ENCODE data around the gene OSGIN1.

Gene OSGIN1

DNA sequence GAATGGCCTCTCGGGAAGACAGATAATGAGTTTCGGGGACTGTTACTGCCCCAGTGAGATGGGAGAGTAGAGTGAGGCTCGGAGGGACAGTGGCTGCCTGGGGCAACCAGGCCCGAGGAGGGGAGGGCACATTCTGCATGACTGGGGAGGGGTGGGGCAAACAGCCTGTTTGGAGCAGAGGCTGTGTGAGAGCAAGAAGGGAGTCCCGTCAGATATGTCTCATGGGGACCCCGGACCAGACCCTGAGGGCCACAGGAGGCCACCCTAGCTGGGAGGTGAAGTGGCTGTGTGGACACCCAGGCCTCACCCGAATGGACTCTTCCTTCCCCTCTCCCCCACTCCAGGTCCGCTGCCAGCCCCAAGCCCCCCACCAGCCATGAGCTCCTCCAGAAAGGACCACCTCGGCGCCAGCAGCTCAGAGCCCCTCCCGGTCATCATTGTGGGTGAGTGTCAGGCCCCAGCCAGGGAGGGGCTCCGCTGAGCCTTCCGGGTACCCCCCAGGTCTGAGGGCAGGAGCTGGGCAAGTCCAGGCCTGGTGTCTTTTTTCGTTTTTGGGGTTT lies 4.3 kb downstream of the OSGIN1 start:
- DNase-seq (ENCODE audit: low read depth) = no peak

DNA sequence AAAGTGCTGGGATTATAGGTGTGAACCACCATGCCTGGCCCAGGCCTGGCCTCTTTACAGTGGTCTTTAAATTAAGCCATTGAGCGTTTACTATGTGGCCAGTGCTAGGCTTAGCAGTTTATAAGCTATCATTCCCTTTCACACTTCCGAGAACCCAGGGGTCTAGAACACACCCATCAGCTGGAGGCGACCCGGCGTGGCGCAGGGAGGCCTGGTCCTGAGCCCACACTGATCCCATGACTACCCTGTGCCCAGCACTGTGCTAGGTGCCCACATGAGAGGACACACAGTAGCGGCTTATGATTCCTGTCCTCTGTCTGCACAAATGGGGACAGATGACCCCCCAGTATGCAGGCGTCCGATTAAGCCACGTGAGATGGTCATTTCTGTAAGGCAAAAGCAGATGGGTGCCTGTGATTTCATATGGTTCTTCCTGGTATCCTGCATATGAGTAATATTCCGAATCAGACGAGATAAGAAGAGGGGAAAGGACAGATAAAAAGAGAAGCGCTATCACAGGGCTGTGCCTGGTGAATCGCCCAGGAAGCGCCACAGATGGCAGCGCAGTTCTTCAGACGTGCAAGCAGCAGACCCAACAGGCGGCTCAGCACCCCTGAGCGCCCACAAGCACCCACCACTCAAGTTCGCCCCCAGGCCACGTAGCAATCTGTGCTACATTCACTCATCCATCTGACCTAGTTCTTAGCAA lies 5.3 kb downstream of the OSGIN1 start:
- no peak for DNase-seq (ENCODE audit: low read depth)

DNA sequence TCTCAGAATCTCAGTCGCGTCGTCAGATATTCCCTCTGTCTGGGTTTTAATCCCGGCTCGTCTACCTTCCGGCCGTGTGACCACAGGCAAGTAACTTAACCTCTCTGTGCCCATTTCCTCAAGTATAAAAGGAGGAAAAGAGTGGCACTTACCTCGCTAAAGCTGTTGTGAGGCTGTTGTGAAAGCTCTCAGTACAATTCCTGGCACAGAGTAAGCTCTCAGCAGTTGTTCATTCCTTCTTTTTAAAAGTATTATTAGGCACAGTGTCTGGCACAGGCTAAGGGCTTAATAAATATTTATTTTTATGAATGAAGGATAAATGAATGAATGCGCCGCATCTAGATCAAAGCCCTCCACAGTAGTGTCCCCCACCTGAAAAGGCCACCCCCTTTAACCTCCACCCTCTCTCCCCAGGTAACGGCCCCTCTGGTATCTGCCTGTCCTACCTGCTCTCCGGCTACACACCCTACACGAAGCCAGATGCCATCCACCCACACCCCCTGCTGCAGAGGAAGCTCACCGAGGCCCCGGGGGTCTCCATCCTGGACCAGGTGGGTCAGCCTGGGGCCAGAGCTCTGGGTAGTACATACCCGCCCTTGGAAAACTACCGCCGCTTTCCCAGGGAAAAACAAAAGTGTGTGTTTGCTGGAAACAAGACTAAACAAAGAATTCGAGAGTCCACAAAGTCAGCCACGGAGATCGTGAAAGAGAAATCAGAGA lies 6.0 kb downstream of the OSGIN1 start:
- no peak for DNase-seq (ENCODE audit: low read depth)

DNA sequence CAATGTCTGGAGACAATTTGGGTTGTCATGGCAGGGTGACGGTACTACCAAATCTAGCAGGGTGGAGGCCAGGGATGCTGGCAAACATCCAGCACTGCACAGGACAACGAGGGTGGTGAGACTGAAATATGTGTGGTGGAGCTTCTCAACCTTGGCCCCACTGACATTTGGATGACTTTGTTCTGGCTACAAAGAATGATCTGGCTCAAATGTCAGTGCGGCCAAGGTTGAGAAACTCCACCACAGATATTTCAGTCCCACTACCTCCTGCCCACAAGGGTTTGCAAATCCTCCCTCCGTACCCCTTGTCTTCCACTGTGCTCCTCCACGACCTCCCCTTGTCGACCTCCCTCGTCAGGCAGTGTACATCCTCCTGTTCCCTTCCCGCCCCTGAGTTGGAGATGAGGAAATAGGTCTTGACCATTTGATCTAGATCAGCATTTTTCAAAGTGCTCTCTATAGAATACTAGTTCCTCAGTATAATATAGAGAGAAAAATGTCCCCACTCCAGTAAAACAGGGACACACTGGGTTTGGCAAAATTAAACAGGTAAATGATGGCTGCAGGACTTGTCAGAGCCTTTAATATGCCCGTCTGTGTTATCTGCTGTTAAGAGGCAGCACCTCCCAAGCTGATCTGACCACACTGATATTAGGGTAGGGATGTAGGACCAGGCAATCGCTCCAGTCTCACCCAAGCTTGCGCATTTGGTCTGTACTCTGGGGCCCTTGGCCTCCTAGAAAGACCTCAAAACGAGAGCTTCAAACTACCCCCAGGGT lies 6.8 kb downstream of the OSGIN1 start:
- no peak for DNase-seq (ENCODE audit: low read depth)

DNA sequence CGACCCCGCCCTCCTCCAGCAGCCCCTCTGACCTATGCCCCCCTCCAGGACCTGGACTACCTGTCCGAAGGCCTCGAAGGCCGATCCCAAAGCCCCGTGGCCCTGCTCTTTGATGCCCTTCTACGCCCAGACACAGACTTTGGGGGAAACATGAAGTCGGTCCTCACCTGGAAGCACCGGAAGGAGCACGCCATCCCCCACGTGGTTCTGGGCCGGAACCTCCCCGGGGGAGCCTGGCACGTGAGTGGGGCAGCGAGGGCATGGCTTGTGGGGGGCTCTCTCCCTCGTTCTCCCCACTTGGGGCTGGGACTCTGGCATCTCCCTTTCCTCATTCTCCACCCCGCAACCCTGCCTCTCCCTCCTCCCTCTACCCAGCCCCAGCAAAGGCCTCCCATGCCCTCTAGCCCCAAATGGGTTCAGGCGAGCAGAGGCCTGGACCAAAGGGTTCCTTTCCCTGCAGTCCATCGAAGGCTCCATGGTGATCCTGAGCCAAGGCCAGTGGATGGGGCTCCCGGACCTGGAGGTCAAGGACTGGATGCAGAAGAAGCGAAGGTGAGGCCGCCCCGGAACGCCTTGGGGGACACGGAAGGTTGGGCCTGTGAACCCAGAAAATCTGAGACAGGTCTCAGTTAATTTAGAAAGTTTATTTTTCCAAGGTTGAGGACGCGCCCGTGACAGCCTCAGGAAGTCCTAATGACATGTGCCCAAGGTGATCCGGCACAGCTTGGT lies 7.6 kb downstream of the OSGIN1 start:
- DNase-seq (ENCODE audit: low read depth) = no peak

DNA sequence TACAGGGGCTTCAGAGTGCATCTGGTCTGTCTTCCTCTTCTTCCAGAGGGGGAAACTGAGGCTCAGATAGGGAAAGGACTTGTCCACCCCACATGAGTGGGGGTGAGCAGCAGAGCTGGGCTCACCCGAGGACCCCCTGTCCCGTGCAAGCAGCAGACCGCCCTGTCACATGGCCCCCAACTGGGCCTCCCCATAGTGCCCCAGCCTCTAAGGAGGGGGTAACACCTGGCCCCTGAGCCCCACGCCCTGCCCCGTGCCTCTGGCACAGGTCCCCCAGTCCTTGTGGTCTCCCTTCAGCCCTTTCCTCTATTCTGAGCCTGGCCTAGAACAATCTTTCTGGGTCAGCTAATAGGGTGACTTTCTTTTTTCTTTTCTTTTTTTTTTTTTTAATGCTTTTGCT lies 8.6 kb downstream of the OSGIN1 start:
- DNase-seq (ENCODE audit: low read depth) = no peak

DNA sequence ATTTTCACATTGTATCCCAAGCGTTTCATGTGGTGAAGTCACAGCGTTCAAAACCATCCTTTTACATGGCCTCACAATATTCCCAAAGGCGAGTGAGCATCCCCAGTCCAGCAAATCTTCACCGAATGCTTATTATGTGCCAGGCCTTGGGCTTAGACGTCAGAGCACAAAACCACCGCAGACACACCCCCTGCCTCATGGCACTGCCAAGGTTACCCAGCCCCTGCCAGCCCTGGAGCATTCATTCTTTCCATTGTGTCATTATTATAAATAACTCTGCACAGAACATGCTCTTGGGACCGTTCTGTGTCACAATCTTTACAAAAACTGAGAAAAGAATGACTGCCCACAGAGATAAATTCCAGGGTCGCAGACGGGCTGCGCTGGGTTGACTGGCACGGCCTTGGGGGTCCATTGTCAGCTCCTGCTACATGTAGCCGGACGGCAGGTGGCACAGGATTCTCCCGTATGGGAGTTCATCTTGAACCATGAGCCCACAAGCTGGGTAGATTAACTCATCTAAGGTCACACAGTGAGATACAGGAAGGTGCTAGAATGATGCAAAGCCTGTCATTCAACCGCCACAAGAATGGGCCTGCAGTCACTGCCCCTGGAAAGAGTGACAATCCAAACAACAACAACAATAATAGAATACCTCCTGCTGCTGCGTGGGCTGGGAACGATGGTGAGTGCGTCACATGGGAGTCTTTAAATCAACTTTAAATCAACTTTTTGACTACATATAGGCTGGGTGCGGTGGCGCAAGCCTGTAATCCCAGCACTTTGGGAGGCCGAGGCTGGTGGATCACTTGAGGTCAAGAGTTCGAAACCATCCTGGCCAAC lies 10.5 kb downstream of the OSGIN1 start:
- no peak for DNase-seq (ENCODE audit: low read depth)

DNA sequence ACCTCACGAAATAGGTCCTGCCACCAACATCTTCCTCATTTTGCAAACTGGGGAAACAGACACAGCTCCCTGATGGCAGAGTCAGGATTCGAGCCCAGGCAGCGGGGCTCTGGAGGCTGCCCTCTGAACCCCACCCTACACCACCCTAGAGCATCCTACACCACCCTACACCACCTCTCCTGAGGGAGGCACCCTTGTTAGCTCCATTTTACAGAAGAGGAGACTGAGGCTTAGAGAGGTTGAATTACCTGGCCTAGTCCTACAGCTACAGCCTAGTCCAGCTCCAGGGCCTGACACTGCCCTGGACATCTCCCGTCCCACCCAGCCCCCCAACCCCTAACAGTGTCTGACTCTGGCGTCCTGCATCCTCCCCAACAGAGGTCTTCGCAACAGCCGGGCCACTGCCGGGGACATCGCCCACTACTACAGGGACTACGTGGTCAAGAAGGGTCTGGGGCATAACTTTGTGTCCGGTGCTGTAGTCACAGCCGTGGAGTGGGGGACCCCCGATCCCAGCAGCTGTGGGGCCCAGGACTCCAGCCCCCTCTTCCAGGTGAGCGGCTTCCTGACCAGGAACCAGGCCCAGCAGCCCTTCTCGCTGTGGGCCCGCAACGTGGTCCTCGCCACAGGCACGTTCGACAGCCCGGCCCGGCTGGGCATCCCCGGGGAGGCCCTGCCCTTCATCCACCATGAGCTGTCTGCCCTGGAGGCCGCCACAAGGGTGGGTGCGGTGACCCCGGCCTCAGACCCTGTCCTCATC lies 11.8 kb downstream of the OSGIN1 start:
- no peak for DNase-seq (ENCODE audit: low read depth)

DNA sequence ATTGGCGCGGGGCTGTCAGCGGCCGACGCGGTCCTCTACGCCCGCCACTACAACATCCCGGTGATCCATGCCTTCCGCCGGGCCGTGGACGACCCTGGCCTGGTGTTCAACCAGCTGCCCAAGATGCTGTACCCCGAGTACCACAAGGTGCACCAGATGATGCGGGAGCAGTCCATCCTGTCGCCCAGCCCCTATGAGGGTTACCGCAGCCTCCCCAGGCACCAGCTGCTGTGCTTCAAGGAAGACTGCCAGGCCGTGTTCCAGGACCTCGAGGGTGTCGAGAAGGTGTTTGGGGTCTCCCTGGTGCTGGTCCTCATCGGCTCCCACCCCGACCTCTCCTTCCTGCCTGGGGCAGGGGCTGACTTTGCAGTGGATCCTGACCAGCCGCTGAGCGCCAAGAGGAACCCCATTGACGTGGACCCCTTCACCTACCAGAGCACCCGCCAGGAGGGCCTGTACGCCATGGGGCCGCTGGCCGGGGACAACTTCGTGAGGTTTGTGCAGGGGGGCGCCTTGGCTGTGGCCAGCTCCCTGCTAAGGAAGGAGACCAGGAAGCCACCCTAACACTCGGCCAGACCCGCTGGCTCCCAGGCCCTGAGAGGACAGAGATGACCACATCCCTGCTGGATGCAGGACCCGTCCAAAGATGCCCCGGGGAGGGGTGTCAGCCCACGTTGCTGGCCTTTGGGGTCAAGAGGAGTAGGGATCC lies 12.6 kb downstream of the OSGIN1 start:
- no peak for DNase-seq (ENCODE audit: low read depth)

DNA sequence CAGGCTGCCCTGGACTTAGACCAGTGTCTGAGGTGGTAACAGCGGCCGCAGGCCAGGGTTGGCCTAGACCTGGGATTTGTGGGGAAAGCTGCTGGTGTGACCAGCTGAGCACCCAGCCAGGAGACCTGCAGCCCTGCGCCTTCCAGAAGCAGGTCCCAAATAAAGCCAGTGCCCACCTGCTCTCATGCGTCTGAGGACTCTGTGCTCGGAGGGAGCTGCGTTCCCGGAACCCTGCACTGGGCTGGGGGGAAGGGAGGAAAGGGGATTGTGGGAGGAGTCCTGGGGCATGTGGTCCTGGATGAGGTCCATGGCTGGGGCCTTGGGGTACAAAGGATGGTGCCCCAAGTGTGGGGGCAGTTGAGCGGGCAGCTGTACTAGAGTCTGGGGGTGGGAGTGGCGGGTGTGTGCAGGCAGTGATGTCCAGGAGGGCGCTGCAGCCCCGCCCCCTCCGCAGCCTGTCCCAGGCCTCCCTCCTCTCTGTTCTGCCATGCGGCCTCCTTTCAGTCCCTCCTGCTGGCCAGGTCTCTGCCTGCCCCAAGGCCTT lies 13.2 kb downstream of the OSGIN1 start:
- DNase-seq (ENCODE audit: low read depth) = no peak

DNA sequence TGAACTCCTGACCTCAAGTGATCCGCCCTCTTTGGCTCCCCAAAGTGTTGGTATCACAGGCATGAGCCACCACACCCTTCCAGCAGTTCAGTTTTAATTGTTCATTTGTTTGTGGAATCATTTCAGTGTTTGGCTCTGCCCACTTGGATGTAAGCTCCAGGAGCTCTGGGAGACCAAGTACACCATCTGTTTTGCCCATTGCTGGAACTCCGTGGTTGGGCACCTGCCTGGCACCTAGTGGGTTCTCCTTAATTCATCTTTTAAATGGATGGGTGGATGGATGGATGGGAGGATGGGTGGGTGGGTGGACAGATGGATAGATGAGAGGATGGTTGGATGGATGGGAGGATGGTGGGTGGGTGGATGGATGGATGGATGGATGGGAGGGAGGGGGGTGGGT lies 14.1 kb downstream of the OSGIN1 start:
- no peak for DNase-seq (ENCODE audit: low read depth)

DNA sequence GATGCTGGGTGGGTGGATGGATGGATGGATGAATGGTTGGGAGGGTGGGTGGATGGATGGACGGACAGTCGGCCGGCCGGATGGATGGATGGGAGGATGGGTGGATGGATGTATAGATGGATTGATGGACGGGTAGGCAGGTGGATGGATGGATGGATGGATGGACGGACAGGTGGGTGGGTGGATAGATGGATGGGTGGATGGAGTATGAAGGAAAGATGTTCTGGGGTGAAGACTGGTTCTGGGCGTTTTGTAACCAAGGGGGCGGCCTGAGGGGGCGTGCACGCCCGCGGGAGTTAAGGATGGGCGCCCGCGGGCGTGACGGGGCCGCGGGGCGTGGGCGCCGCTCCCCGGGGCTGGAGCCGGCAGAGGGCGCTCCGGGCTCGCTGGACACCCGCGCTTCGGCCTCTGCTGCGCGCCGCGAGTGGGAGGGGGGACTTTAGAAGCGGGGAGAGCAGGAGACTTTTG lies 14.8 kb downstream of the OSGIN1 start, which contains the start of gene NECAB2:
NECAB2 (plus strand) TSS at position 407 of the 468 bp plus-strand sequence. CDS start 405 bp downstream, outside the sequence.
- no peak for DNase-seq (ENCODE audit: low read depth)

DNA sequence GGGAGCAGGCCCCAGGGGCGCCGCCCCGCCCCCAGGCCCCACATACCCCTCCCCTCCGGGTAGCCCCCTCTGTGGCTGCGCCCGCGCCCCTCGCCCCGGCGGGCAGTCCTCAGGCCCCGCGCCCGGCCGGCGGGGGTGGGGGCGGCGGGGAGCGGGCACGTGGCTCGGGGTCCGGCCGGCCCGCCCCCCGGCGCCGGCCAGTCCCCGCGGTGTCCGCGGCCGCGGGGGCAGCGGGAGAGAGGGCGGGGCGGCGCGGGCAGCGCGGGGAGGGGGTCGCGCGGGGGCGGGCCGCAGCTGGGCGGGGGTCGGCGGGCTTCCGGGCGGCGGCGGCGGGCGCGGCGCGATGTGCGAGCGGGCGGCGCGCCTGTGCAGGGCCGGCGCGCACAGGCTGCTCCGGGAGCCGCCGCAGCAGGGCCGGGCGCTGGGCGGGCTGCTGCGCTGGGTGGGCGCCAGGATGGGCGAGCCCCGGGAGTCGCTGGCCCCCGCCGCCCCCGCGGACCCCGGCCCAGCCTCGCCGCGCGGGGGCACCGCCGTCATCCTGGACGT lies 15.3 kb downstream of the OSGIN1 start:
- no peak for DNase-seq (ENCODE audit: low read depth)

DNA sequence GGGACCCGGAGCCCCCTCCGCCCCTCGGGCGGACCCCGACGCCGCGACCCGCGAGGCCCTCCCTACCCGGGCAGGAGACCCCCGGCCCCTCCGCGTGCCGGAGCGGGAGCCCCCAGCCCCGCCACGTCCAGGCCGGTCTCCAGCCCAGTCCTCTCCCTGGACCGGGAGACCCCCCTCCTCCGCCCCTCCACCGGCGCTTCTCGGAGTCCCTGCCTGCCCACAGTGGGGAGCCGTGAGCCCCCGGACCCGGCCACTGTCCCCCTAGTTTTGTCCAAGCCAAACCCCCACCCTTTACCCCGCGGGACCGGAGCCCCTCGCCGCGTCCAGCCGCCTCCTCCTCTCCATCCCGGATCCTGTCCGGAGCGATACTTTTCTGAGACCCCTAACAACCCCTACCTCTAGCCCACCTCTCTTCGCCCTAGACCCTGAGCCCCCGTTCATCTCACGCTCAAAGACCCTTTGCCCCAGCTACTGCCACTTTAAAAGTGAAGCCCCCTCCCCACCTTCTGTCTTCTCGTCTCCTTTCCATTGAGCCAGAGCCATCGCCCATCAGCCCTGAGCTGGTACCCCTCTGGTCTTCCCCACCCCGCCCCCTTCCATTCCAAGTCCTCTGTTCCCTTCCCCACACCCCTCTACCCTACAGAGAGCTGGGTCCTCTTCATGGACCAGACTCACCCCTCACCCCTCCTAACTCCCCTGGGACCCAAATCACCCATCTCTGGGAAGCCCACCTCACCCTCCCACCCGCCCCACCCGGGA lies 16.0 kb downstream of the OSGIN1 start:
- DNase-seq (ENCODE audit: low read depth) = no peak

DNA sequence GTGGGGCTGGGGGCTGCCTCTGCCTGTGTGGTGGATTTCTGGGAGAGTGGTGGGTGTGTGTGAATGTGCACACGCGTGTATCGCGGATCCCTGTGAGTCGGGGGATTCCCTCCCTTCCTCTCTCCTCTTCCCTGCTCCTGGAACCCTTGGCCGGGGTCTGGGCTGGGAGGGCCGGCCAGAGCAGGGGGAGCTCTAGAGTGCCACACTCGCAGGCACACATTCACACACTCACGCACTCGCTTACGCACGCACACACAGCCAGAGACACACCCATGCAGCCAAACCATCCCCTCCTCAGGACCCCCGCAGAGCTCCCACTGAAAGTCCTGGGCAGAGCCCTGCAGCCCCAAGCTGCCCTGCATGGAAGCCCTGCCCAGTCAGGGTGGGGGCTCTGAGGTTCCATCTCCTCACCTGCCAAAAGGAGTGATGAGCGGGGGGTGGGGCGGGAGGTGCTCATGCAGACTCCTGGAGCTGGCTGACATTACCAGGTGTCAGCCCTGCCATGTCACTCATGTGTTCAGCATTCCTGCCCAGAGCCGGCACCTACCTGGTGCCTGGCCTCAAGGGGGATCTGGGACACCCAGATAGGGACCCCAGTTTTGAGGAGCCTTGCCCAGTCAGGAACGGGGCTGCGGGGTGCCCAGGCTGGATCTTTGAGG lies 16.9 kb downstream of the OSGIN1 start:
- no peak for DNase-seq (ENCODE audit: low read depth)

DNA sequence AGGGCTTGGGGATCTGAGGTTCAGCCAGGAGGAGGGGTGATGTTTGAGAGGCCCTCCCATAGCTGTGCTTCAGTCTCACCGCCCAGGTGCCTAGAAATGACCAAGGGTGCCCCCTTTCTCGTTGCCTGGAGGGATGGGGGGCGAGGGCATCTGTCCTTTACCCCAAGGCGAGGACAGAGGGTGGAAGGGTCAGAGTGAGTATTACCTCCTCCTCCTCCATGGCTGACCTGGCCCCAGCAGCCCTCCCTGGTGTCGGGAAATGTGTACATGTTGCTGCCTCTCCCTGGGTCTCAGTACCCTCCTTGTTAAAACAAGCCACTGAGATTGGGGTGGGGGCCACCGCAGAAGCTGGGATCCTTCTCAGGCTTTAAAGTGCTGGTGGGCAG lies 17.4 kb downstream of the OSGIN1 start:
- DNase-seq (ENCODE audit: low read depth) = no peak

Data from stimulated activated CD8-positive, alpha-beta memory T cell treated with anti-CD3 and anti-CD28 coated beads, Interleukin-12 subunit alpha, Interleukin-12 subunit beta, amount 100 ng/mL, for 1 hour (primary cell).